ENCODE results near the gene RGR.

Gene RGR

GRCh38 chr10:84234479-84234878 lies 10.4 kb upstream of the RGR start:
- no peaks in the 10 kb centered on the region for H3K36me3 ChIP-seq (ENCODE audit: low read depth)
- no peak for DNase-seq (ENCODE audit: low spot score)
- H3K27me3 ChIP-seq (ENCODE audit: insufficient read depth, poor library complexity, severe bottlenecking), result no peaks in the 10 kb centered on the region
- H3K9me3 ChIP-seq (ENCODE audit: severe bottlenecking), result no peaks in the 10 kb centered on the region
- no peak overlapping the region for H3K4me3 ChIP-seq (ENCODE audit: severe bottlenecking)
- no peak overlapping the region for H3K27ac ChIP-seq (ENCODE audit: poor library complexity, severe bottlenecking)
- no peak for ATAC-seq (ENCODE audit: low read depth)
- H3K4me1 ChIP-seq (ENCODE audit: insufficient read depth, poor library complexity, severe bottlenecking), result no peaks in the 10 kb centered on the region
- TF ChIP-seq, protein P1, sequence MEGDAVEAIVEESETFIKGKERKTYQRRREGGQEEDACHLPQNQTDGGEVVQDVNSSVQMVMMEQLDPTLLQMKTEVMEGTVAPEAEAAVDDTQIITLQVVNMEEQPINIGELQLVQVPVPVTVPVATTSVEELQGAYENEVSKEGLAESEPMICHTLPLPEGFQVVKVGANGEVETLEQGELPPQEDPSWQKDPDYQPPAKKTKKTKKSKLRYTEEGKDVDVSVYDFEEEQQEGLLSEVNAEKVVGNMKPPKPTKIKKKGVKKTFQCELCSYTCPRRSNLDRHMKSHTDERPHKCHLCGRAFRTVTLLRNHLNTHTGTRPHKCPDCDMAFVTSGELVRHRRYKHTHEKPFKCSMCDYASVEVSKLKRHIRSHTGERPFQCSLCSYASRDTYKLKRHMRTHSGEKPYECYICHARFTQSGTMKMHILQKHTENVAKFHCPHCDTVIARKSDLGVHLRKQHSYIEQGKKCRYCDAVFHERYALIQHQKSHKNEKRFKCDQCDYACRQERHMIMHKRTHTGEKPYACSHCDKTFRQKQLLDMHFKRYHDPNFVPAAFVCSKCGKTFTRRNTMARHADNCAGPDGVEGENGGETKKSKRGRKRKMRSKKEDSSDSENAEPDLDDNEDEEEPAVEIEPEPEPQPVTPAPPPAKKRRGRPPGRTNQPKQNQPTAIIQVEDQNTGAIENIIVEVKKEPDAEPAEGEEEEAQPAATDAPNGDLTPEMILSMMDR (IDR thresholded peaks at IDR 0.05; ENCODE audit: poor library complexity, severe bottlenecking), result no peak

- no peak overlapping the region for H3K27ac ChIP-seq (ENCODE audit: poor library complexity, severe bottlenecking)
- no peaks in the 10 kb centered on the region for H3K9me3 ChIP-seq (ENCODE audit: severe bottlenecking)
- TF ChIP-seq, protein P1 (IDR thresholded peaks at IDR 0.05; ENCODE audit: poor library complexity, severe bottlenecking), result no peak
- no peaks in the 10 kb centered on the region for H3K36me3 ChIP-seq (ENCODE audit: low read depth)
- H3K4me3 ChIP-seq (ENCODE audit: severe bottlenecking), result no peak overlapping the region
- no peak for ATAC-seq (ENCODE audit: low read depth)
- no peaks in the 10 kb centered on the region for H3K27me3 ChIP-seq (ENCODE audit: insufficient read depth, poor library complexity, severe bottlenecking)
- no peak for DNase-seq (ENCODE audit: low spot score)
- H3K4me1 ChIP-seq (ENCODE audit: insufficient read depth, poor library complexity, severe bottlenecking), result no peaks in the 10 kb centered on the region
Measured at GRCh38 chr10:84235096-84235495, 9.8 kb upstream of the RGR start.

DNA sequence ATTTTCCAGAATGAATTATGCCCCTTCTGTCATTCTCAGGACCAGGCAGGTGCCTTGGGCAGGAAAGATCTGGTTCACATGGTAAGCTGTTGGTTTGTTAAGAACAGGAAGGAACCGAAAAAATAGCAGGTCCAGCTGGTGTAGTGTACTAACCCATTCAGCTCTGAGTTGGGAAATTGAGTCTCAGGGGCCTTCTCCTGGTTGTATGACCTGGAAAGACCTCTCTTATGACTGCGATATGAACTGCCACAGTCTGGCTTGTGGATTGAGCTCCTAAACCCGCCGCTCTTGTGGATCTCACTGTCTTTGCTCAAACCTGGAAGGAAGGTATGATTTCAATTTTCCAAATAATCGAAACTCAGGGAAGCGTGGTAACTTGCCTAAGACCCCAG lies 8.1 kb upstream of the RGR start:
- Histone ChIP-seq H3K27ac (ENCODE audit: poor library complexity, severe bottlenecking) (no peak overlapping the region), H3K4me1 (ENCODE audit: insufficient read depth, poor library complexity, severe bottlenecking) (no peaks in the 10 kb centered on the region), H3K36me3 (ENCODE audit: low read depth) (no peaks in the 10 kb centered on the region), H3K27me3 (ENCODE audit: insufficient read depth, poor library complexity, severe bottlenecking) (no peaks in the 10 kb centered on the region), H3K4me3 (ENCODE audit: severe bottlenecking) (no peak overlapping the region), H3K9me3 (ENCODE audit: severe bottlenecking) (no peaks in the 10 kb centered on the region)
- no peak for DNase-seq (ENCODE audit: low spot score)
- no peak for ATAC-seq (ENCODE audit: low read depth)
- TF ChIP-seq, protein P1 (IDR thresholded peaks at IDR 0.05; ENCODE audit: poor library complexity, severe bottlenecking), result no peak

DNA sequence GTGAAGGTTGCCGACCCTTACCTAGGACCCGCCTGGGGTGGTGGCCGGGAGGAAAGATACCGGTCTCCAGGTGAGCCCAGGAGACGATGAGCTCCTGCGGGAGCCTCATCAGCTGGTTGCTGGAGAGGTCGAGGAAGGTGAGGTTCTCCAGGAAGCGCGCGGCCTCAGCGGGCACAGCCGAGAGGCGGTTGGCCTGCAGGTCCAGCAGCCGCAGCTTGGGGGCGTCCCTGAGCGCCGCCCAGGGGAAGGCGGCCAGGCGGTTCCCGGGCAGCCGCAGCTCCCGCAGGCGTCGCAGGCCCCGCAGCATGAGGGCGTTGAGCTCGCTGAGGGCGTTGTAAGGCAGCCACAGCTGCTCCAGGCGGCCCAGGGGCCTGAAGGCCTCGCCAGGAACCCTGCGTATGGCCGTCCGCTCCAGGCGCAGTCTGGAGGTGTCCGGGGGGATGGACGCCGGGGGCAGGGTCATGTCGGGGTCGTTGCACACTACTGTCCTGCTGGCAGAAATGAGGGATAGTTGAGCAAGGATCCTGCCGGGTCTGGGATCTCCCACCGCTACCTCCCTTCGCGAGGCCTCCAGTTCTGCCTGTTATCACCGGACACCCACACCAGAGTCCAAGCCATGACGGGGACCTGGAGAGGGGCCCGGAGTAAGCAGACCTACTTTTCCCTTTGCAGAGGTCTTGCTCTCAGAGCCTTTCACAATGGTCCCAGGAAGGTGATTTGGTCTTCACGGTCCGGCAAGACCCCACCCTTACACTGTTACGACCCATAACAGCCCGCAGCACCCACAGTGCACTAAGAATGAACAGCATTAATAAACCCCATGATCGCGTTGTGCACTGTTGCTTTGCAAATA lies 7.4 kb upstream of the RGR start:
- Histone ChIP-seq H3K27me3 (ENCODE audit: insufficient read depth, poor library complexity, severe bottlenecking) (no peaks in the 10 kb centered on the region), H3K36me3 (ENCODE audit: low read depth) (no peaks in the 10 kb centered on the region), H3K4me1 (ENCODE audit: insufficient read depth, poor library complexity, severe bottlenecking) (no peaks in the 10 kb centered on the region), H3K27ac (ENCODE audit: poor library complexity, severe bottlenecking) (no peak overlapping the region), H3K4me3 (ENCODE audit: severe bottlenecking) (no peak overlapping the region), H3K9me3 (ENCODE audit: severe bottlenecking) (no peaks in the 10 kb centered on the region)
- TF ChIP-seq, protein P1 (IDR thresholded peaks at IDR 0.05; ENCODE audit: poor library complexity, severe bottlenecking), result no peak
- ATAC-seq (ENCODE audit: low read depth), result no peak
- DNase-seq (ENCODE audit: low spot score), result no peak

GRCh38 chr10:84238909-84239308 lies 5.9 kb upstream of the RGR start:
- H3K4me3 ChIP-seq (ENCODE audit: severe bottlenecking), result no peak overlapping the region
- ATAC-seq (ENCODE audit: low read depth), result peak; percentile 51; the same call in 2 of the 3 replicates
- TF ChIP-seq, protein P1 (IDR thresholded peaks at IDR 0.05; ENCODE audit: poor library complexity, severe bottlenecking), result no peak

More at GRCh38 chr10:84238909-84239308, 5.9 kb upstream of the RGR start:
- H3K4me1 ChIP-seq (ENCODE audit: insufficient read depth, poor library complexity, severe bottlenecking), result no peaks in the 10 kb centered on the region
- no peaks in the 10 kb centered on the region for H3K27me3 ChIP-seq (ENCODE audit: insufficient read depth, poor library complexity, severe bottlenecking)
- H3K9me3 ChIP-seq (ENCODE audit: severe bottlenecking), result no peaks in the 10 kb centered on the region
- no peak overlapping the region for H3K27ac ChIP-seq (ENCODE audit: poor library complexity, severe bottlenecking)
- H3K36me3 ChIP-seq (ENCODE audit: low read depth), result no peaks in the 10 kb centered on the region
- no peak for DNase-seq (ENCODE audit: low spot score)
